ENCODE data around the gene TMEM17. TPM values are rescaled to one million over a fixed set of nuclear protein-coding genes. Genes with fewer than 3 reads are reported as not detected.

TMEM17 gene
- total and polyA plus RNA-seq, 9 donors: 0.94 to 3.0 (median 2.3) TPM

- Histone ChIP-seq H3K27ac (no peak overlapping the region), H3K9me3 (no peaks in the 10 kb centered on the region), H3K4me3 (no peak overlapping the region), H3K27me3 (no peaks in the 10 kb centered on the region), H3K36me3 (no peaks in the 10 kb centered on the region), H3K4me1 (ENCODE audit: insufficient read depth) (no peaks in the 10 kb centered on the region)
- intact Hi-C loops (cut with DNase I): no loop called here
- no peak for DNase-seq
- 78 to 82% (median 80%) methylated on average over 4 of the region's 4 CpGs for WGBS, 3 donors
- TF ChIP-seq CTCF (IDR thresholded peaks at IDR 0.05) (no peak), POLR2A (IDR thresholded peaks at IDR 0.05) (no peak)
Measured at GRCh38 chr2:62512384-62512783, 6.4 kb upstream of the TMEM17 start.

- 39 to 52% (median 40%) methylated on average over 6 of the region's 6 CpGs for WGBS, 3 donors
- intact Hi-C loops (cut with DNase I): no loop called here
- H3K27me3 ChIP-seq: no peaks in the 10 kb centered on the region
- H3K4me3 ChIP-seq: no peak overlapping the region
- H3K4me1 ChIP-seq (ENCODE audit: insufficient read depth): no peaks in the 10 kb centered on the region
- TF ChIP-seq EP300 (IDR thresholded peaks at IDR 0.05) (no peak), POLR2A (IDR thresholded peaks at IDR 0.05) (no peak), CTCF (IDR thresholded peaks at IDR 0.05) (no peak)
- DNase-seq: no peak
- no peaks in the 10 kb centered on the region for H3K36me3 ChIP-seq
- no peak overlapping the region for H3K27ac ChIP-seq
- H3K9me3 ChIP-seq: no peaks in the 10 kb centered on the region
Measured at GRCh38 chr2:62511636-62512035, 5.6 kb upstream of the TMEM17 start.

- H3K4me3 ChIP-seq: peak overlapping the region; percentile 68
- H3K36me3 ChIP-seq: no peaks in the 10 kb centered on the region
- no peaks in the 10 kb centered on the region for H3K27me3 ChIP-seq
- 0 to 1% (median 1%) methylated on average over 3 of the region's 3 CpGs for WGBS, 3 donors
- DNase-seq: no peak
- H3K27ac ChIP-seq: peak overlapping the region; percentile 84 to 91
- H3K9me3 ChIP-seq: no peaks in the 10 kb centered on the region
- TF ChIP-seq CTCF (IDR thresholded peaks at IDR 0.05) (no peak), POLR2A (IDR thresholded peaks at IDR 0.05) (no peak), EP300 (IDR thresholded peaks at IDR 0.05) (no peak)
- peaks cover 1% of the 10 kb centered on the region for H3K4me1 ChIP-seq (ENCODE audit: insufficient read depth)
- intact Hi-C loops (cut with DNase I): loop anchor here in 1 of 4 donors (5.0 to 10.0 kb wide), 2 partner anchors 198 to 594 kb away; partner anchors contain the start of gene EHBP1
Measured at GRCh38 chr2:62506421-62506750, 391 bp upstream of the TMEM17 start.

GRCh38 chr2:62505109-62505749 lies 766 bp downstream of the TMEM17 start:
- intact Hi-C loops (cut with DNase I): loop anchor here in 1 of 4 donors (5.0 to 10.0 kb wide), 2 partner anchors 200 to 593 kb away; partner anchors contain the start of gene EHBP1
- Histone ChIP-seq H3K27me3 (no peaks in the 10 kb centered on the region), H3K4me3 (peak overlapping the region; percentile 68), H3K36me3 (no peaks in the 10 kb centered on the region), H3K27ac (peak overlapping the region; percentile 84 to 91), H3K4me1 (ENCODE audit: insufficient read depth) (peaks cover 1% of the 10 kb centered on the region), H3K9me3 (no peaks in the 10 kb centered on the region)
- TF ChIP-seq POLR2A (IDR thresholded peaks at IDR 0.05): no peak
- no peak for TF ChIP-seq EP300 (IDR thresholded peaks at IDR 0.05)
- no peak for TF ChIP-seq CTCF (IDR thresholded peaks at IDR 0.05)
- no peak for DNase-seq
- 8 to 11% (median 9%) methylated on average over 17 to 18 of the region's 18 CpGs for WGBS, 3 donors

Data from ovary (tissue), 9 donors.